OCI-LY1 (cell line): Measurements from ENCODE around the gene SPATS2L.

Experiments used
- H2AFZ ChIP-seq: fragments of 200-600 bp; sonication (generic), shearing (Covaris generic); 2 replicates; pipeline ENCODE4 v1.6.0; 2014; ENCODE audit warnings: antibody characterized with exemption, mild to moderate bottlenecking, low read length
- H3F3A ChIP-seq: fragments of 200-600 bp; sonication (generic), shearing (Covaris generic); 2 replicates; pipeline ENCODE4 v1.6.0; 2014; ENCODE audit warnings: mild to moderate bottlenecking, antibody characterized with exemption, low read length, moderate library complexity; ENCODE audit not compliant: insufficient read depth
- H3K27ac ChIP-seq: fragments of 200-600 bp; sonication (generic); 2 replicates; pipeline ENCODE4 v1.5.1; 2014; ENCODE audit warnings: low read length, mixed run types, mild to moderate bottlenecking, low read depth; ENCODE audit not compliant: poor library complexity, severe bottlenecking
- H3K27me3 ChIP-seq: fragments of 200-600 bp; sonication (generic); 2 replicates; pipeline ENCODE4 v1.6.0; 2014; ENCODE audit warnings: antibody characterized with exemption, mild to moderate bottlenecking, low read length, moderate library complexity; ENCODE audit not compliant: insufficient read depth
- H3K36me3 ChIP-seq: fragments of 200-600 bp; sonication (generic); 2 replicates; pipeline ENCODE4 v1.6.1; 2014; ENCODE audit warnings: mild to moderate bottlenecking, antibody characterized with exemption, low read length, moderate library complexity, mixed read lengths; ENCODE audit not compliant: insufficient read depth
- H3K4me1 ChIP-seq: fragments of 200-600 bp; sonication (generic); 2 replicates; pipeline ENCODE4 v1.5.1; 2014; ENCODE audit warnings: mild to moderate bottlenecking, low read length, moderate library complexity; ENCODE audit not compliant: insufficient read depth, severe bottlenecking
- H3K4me2 ChIP-seq: fragments of 200-600 bp; sonication (generic), shearing (Covaris generic); 2 replicates; pipeline ENCODE4 v1.6.1; 2014; ENCODE audit warnings: low read length
- H3K4me3 ChIP-seq: fragments of 200-600 bp; sonication (generic); 2 replicates; pipeline ENCODE4 v1.5.1; 2014; ENCODE audit warnings: low read length, low read depth, mild to moderate bottlenecking, mixed read lengths; ENCODE audit not compliant: poor library complexity, severe bottlenecking
- H3K79me2 ChIP-seq: fragments of 200-600 bp; shearing (Covaris generic); 2 replicates; pipeline ENCODE4 v1.6.1; 2016; ENCODE audit warnings: mixed run types, low read length, mixed read lengths; ENCODE audit not compliant: insufficient read depth
- H3K9ac ChIP-seq: fragments of 200-600 bp; sonication (generic), shearing (Covaris generic); 2 replicates; pipeline ENCODE4 v1.6.1; 2014; ENCODE audit warnings: mild to moderate bottlenecking, low read length, mixed read lengths
- H3K9me2 ChIP-seq: fragments of 200-600 bp; sonication (generic), shearing (Covaris generic); 2 replicates; pipeline ENCODE4 v1.6.1; 2014; ENCODE audit warnings: low read depth, mild to moderate bottlenecking, low read length, mixed read lengths
- H3K9me3 ChIP-seq: fragments of 200-600 bp; shearing (Covaris generic); 2 replicates; pipeline ENCODE4 v1.6.1; 2014; ENCODE audit warnings: low read length, mixed read lengths
- H4K20me1 ChIP-seq: fragments of 200-600 bp; sonication (generic), shearing (Covaris generic); 2 replicates; pipeline ENCODE4 v1.6.0; 2016; ENCODE audit warnings: mild to moderate bottlenecking, low read length; ENCODE audit not compliant: insufficient read depth
- EZH2 ChIP-seq: fragments of 200-600 bp; sonication (generic), shearing (Covaris generic); IDR thresholded peaks from 2 replicates; pipeline ENCODE4 v1.8.0; 2017; ENCODE audit warnings: borderline replicate concordance, mixed run types, mild to moderate bottlenecking, antibody characterized with exemption, low read length, moderate library complexity, mixed read lengths
- TF ChIP-seq, protein P1 (sequence below): fragments of 200-600 bp; sonication (generic), shearing (Covaris generic); IDR thresholded peaks from 2 replicates; pipeline ENCODE4 v1.5.1; 2017; ENCODE audit warnings: mild to moderate bottlenecking, antibody characterized with exemption, low read length, moderate library complexity, mixed read lengths

SPATS2L gene

DNA sequence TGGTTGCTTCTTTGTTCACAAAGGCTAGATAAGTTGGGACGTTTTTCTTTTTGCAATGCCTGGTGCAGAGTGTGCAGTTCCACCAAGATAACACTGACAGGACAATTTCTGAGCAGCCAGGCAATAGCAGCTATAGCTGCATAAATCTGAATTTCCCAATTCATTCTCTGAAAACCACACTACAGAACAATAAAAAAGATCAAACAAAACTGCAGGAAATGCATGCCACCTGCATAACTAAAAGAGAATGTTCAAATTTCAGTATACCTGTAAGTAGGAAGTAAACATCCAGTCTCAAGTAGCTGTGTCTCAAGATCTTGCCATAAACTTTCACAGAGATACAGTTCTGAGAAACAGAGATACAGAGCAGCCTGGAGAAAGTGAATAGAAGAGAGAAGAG, 208.7 kb downstream of the SPATS2L start:
- Histone ChIP-seq H3K4me2 (no peak overlapping the region), H4K20me1 (no peaks in the 10 kb centered on the region), H3F3A (no peaks in the 10 kb centered on the region), H3K4me3 (no peak overlapping the region), H2AFZ (no peak overlapping the region), H3K27ac (no peak overlapping the region), H3K9me2 (no peaks in the 10 kb centered on the region), H3K36me3 (no peaks in the 10 kb centered on the region; the same call in 1 of the 2 replicates), H3K79me2 (no peaks in the 10 kb centered on the region), H3K9ac (no peak overlapping the region), H3K4me1 (peaks cover 7% of the 10 kb centered on the region), H3K9me3 (peaks cover 9% of the 10 kb centered on the region; the same call in 1 of the 2 replicates), H3K27me3 (peaks cover 4% of the 10 kb centered on the region; the same call in 1 of the 2 replicates)
- TF ChIP-seq, protein P1, sequence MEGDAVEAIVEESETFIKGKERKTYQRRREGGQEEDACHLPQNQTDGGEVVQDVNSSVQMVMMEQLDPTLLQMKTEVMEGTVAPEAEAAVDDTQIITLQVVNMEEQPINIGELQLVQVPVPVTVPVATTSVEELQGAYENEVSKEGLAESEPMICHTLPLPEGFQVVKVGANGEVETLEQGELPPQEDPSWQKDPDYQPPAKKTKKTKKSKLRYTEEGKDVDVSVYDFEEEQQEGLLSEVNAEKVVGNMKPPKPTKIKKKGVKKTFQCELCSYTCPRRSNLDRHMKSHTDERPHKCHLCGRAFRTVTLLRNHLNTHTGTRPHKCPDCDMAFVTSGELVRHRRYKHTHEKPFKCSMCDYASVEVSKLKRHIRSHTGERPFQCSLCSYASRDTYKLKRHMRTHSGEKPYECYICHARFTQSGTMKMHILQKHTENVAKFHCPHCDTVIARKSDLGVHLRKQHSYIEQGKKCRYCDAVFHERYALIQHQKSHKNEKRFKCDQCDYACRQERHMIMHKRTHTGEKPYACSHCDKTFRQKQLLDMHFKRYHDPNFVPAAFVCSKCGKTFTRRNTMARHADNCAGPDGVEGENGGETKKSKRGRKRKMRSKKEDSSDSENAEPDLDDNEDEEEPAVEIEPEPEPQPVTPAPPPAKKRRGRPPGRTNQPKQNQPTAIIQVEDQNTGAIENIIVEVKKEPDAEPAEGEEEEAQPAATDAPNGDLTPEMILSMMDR: no peak
- no peak for TF ChIP-seq EZH2

- Histone ChIP-seq H3K4me3 (no peak overlapping the region), H3K4me2 (no peak overlapping the region), H3K4me1 (peaks cover 21% of the 10 kb centered on the region), H4K20me1 (no peaks in the 10 kb centered on the region), H2AFZ (no peak overlapping the region), H3K9me3 (no peaks in the 10 kb centered on the region), H3K79me2 (peaks cover 19% of the 10 kb centered on the region), H3F3A (no peaks in the 10 kb centered on the region), H3K9me2 (no peaks in the 10 kb centered on the region), H3K27me3 (no peaks in the 10 kb centered on the region; the same call in 1 of the 2 replicates), H3K36me3 (no peaks in the 10 kb centered on the region), H3K9ac (no peak overlapping the region), H3K27ac (no peak overlapping the region)
- no peak for TF ChIP-seq EZH2
- TF ChIP-seq, protein P1: no peak
Measured at GRCh38 chr2:200523158-200523557, 216.7 kb downstream of the SPATS2L start.

GRCh38 chr2:200523604-200524003, 217.1 kb downstream of the SPATS2L start:
- Histone ChIP-seq H2AFZ (no peak overlapping the region), H3F3A (no peaks in the 10 kb centered on the region), H3K27me3 (no peaks in the 10 kb centered on the region; the same call in 1 of the 2 replicates), H3K4me2 (no peak overlapping the region), H3K9me3 (no peaks in the 10 kb centered on the region), H3K9me2 (no peaks in the 10 kb centered on the region), H3K9ac (no peak overlapping the region), H3K4me3 (no peak overlapping the region), H3K79me2 (peaks cover 24% of the 10 kb centered on the region), H4K20me1 (no peaks in the 10 kb centered on the region), H3K27ac (no peak overlapping the region), H3K36me3 (no peaks in the 10 kb centered on the region), H3K4me1 (peaks cover 24% of the 10 kb centered on the region)
- TF ChIP-seq, protein P1: no peak
- TF ChIP-seq EZH2: no peak
